Central memory CD4-positive, alpha-beta T cell (primary cell): ENCODE data around the gene ZSCAN21.
"Not testable (repeated sequence)": the region's sequence is repeated elsewhere in the genome, so short reads cannot be mapped to it uniquely, and the experiment has no call there.

Experiments used
- DNase-seq: peaks from one replicate; pipeline ENCODE4 v3.0.0; 2022
- total RNA-seq, 3 experiments: gene quantifications; one replicate each; lab custom pipeline; 2026; lab: John Stamatoyannopoulos, UW

Gene ZSCAN21
- total RNA-seq: 3.3 to 12.8 (median 11.2) reads per million in 3 experiments

GRCh38 chr7:100049441-100050291 lies at the start of gene ZSCAN21:
TSS of gene ZSCAN21 (plus strand) at chr7:100049774. CDS start at chr7:100057007, 7,233 bp downstream.
- DNase-seq: peak; percentile 73

DNA sequence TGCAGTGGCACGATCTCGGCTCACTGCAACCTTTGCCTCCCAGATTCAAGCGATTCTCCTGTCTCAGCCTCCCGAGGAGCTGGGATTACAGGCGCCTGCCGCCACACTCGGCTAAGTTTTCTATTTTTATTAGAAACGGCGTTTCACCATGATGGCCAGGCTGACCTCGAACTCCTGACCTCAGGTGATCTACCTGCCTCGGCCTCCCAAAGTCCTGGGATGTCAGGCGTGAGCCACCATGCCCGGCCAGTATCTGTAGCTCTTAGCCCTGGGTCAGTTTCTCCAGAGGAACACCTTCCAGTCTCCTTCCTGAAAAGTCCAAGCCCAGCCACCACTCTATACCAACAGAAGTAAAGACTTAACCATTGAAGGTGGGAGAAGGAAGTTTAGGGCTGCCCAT lies 49.3 kb upstream of the ZSCAN21 start:
- no peak for DNase-seq

DNA sequence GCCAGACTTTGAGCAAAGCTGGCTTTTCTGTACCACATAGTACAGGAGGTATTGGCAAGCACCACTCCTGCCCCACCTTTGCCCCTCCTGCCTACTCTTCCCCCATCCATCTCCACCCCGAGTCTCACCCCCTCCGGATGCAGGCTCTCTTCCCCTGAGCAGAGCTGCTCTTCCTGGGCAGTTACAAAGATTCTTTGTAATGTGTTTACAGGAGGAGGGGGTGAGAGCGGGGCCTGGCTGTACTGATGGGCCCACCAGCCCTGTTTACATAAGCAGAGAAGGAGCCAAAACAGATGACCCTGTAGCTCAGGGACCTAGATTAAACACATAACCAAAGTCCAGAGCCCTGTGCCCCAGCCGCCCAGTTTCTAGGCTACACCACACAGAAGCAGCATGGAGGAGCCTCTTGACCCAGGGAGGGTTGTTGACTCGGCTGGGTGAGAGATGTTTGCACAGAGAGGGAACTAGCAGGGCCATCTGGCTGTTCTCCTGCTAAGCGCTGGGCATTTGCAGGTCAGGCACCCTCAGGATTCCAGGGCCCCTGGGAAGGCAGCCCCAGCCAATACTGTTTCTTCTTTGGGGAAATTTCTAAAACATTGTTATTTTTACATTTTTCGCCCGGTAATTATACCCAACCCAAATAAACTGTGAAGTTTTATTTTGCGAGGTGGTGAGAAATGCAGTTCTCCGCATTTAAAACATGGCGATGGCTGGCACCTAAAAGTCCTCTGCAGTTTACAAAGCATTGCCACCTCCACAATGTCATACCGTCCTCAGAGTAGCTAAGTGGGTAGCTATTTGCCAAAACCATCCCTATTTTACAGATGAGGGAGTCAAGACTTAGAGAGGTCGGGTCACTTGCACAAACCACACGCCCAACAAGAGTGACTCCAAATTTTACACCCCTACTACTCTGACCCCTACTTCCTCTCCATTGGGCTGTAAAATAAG lies 45.6 kb upstream of the ZSCAN21 start:
- DNase-seq: no peak

DNA sequence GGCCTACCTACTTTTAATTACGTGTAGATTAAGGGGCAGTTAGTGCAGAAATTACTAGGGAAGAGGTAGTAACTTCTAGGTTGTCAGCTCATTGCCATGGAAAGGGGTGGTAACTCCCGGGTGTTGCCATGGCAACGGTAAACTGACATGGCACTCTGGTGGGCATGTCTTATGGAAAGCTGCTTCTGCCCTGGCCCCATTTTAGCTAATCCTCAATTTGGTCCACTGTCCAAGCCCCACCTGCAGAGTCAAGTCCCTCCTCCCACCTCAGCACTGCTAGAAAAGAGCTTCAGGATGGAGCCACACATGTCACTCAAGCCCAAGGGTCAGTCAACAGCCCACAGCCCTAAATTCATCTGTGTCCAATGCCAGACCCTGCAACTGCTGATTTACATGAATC lies 41.7 kb upstream of the ZSCAN21 start:
- no peak for DNase-seq

GRCh38 chr7:100008525-100008924 lies 41.0 kb upstream of the ZSCAN21 start:
- no peak for DNase-seq

DNA sequence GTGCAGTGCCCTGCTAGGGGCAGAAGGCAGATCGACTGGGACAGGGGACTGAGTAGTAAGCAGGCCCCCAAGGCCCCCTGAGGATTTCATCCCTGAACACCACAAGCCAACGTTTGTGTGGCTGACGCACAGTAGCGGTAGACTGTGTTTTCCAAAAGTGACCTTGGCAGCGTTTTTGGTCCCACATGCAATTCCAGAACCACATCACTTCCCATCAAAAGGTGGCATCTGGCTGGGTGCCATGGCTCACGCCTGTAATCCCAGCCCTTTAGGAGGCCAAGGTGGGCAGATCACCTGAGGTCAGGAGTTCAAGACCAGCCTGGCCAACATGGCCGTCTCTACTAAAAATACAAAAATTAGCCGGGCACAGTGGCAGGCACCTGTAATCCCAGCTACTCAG lies 39.6 kb upstream of the ZSCAN21 start:
- DNase-seq: not testable (repeated sequence)

- DNase-seq: no peak
Observed at GRCh38 chr7:100010901-100011300, 38.7 kb upstream of the ZSCAN21 start.

DNA sequence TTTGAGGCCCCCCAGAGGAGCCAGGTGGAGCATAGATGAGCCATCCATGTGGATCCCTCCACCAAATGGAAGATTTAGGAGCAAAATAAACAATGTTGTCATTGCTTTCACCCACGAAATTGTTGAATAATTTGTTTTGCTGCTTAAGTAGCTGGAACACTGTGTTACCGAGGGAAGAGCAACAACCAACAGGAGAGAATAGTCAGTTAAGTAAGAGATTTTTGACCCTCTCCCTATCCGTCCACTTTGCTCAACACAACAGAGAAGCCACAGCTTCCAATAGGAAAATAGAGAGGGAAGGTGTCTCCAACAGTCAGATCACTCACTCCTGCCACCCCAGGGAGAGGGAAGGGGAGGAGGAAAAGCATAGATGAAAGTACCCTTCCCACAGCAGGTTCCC lies 38.1 kb upstream of the ZSCAN21 start:
- no peak for DNase-seq

DNA sequence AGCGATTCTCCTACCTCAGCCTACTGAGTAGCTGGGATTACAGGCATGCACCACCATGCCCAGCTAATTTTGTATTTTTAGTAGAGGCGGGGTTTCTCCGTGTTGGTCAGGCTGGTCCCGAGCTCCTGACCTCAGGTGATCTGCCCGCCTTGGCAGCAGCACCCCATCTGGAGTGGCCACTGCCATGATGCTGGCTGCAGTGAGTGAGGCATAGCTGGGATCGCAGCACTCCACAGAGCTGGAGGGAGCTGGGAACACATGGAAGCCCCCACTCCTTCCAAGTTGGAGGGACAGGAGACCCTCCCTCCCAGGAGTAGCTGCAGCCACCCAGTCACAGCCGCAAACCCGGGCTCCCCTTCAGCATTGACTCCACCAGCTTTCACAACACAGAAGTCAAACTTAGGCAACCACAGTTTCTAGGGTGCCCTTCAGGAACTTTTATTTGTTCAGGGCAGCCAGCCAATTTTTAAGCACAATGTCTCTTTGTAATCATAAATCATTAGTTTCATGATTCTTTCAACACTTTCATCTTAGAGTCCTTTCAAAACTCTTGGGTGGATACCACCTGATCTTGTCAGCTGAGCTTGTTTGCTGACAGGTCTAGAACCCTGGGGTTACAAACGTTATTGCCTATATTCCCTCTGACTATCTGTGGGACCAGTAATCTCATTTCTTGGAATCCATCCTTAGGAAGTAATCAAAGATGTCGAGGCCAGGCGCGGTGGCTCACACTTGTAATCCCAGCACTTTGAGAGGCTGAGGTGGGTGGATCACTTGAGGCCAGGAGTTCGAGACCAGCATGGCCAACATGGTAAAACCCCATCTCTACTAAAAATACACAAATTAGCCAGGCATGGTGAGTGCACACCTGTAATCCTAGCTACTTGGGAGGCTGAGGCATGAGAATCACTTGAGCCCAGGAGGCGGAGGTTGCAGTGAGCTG lies 36.9 kb upstream of the ZSCAN21 start:
- DNase-seq: not testable (repeated sequence)

DNA sequence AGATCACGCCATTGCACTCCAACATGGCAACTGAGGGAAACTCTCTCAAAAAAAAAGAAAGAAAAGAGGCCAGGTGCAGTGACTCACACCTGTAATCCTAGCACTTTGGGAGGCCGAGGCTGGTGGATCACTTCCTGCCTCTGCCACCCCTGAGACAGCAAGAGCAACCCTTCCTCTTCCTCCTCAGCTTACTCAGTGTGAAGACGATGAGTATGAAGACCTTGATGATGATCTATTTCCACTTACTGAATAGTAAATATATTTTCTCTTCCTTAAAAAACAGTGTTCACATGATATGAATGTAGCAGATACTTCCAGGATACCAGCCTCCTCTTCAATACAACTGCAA lies 36.3 kb upstream of the ZSCAN21 start:
- DNase-seq: no peak

DNA sequence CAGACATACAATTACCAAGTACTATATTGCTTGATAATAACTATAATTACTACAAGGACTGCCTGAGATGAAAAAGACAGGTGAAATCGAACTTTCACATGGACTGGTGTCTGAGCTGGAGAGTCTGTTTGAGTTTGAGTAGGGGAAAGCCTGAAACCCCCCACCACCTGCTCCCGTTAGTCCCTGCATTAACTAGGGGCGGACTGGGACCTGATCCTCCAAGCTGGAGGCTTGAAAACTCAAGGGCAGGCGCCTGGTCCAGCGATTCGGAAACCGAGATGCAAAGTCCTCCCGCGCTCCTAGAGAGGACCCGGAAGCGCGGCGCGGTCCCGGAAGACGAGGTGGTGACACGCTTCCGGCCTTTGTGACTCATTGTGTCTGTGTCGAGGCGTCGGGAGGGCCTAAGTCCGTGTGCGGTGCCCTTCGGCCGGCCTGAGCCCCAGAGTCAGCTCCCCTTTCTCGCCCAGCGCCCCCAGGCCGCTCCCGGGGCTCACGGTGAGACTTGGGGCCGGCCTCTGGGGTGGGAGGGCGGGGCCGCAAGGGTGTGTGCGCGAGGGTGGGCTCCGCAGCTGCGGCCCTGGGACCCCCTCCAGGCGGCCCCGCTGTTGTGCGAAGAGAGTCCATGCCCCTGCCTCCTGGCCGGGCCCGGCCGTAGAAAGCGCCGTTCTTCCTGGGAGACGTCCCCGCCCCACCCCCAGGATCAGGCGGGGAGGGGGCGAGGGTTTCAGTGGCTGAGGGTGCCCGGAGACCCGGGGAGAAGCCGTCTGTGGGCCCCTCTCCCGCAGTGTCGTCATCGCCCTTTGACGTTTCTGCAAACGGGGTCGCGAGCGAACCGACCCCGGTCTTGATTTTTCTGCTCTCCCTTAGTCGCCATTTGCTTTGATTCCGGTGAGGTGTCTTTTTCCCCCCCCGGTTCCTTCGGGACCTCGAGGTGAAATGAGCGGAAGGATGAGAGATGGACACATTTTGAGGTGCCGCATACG lies 34.1 kb upstream of the ZSCAN21 start, which contains the start of gene ZKSCAN1:
ZKSCAN1 (plus strand) TSS at position 365 of the 983 bp plus-strand sequence. CDS start 7,911 bp downstream, outside the sequence.
- peak; percentile 82 for DNase-seq

DNA sequence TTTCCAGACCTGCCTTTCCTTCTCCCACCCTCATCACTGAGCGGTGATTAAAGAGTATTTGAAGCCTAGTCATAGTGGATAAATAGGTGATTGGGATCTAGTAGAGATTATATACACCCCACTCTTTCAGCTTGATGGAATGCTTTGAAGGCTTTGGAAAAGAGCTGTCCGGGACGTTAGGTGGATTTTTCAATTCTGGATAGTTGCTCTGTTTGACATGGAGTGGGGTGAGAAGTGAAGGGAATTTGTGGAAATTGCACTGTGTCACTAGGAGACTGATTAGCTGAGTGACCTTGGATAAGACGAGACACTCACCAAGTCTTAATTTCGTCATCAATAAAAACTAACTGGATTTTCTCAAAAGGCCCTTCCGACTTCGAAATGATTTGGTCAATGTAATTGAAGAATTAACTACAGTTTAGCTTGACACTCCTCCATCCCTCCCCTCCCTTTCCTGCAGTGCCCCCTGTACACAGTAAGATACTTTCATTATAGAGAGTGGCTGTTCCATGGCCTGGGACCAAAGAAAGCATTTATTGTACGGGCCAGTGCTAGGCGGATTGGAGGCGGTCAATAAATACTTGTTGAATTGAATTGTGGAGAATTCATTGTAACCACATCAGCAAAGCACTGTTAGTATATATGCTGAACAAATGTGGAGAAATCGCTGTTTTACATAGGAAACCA lies 33.2 kb upstream of the ZSCAN21 start:
- no peak for DNase-seq

- no peak for DNase-seq
Observed at GRCh38 chr7:100017300-100017699, 32.3 kb upstream of the ZSCAN21 start.

- no peak for DNase-seq
Observed at GRCh38 chr7:100017875-100018274, 31.7 kb upstream of the ZSCAN21 start.

DNA sequence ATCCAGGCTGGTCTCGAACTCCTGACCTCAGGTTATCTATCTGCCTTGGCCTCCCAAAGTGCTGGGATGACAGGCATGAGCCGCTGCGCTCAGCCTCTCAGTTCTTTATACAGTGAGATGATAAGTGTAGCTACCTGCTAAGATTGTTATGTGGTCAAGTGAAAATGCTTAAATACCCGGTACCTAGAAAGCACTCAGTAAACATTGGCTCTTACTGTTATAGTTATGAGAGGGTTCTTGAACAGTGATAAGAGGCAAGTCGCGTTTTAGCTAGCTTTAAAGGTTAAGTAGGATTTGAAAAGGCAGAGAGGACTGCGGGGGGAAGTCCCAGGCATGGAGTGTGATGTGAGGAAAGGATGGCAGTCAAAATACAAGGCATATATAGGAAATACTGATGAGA lies 29.7 kb upstream of the ZSCAN21 start:
- no peak for DNase-seq

DNA sequence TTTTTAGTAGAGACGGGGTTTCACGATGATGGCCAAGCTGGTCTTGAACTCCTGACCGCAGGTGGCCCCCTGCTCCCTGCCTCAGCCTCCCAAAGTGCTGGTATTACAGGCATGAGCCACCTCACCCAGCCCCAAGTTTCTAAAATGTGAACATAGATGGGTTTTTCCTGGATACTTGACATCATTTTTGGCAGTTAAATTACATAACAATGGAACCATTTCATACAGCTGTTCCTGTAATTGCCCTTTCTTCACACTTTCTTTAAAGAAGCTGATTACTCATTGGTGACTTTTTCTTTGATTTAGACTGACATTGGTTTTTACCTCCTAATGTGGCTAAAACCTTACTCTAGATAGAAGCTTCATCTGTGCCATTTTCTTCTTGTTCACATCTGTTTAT lies 28.3 kb upstream of the ZSCAN21 start:
- no peak for DNase-seq

DNA sequence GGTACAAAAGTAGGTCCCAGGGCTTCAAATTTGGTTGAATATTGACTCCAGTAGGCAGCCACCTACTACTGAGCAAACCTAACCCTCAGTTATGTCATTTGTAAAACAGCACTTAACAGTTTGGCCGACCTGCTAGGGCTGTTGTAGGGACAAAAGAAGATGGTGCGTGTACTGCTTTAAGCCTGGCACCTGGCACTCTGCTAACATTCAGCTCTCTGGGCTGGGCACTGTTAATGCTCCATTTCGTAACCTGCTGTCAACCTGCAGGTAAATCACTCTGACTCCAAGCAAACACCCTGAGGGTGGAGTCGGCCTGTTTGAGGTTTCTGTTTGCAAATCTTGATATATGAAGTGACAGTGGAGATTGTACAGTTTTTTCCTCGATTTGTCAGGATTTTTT lies 27.0 kb upstream of the ZSCAN21 start:
- no peak for DNase-seq

GRCh38 chr7:100023526-100023925 lies 26.0 kb upstream of the ZSCAN21 start:
- no peak for DNase-seq

DNA sequence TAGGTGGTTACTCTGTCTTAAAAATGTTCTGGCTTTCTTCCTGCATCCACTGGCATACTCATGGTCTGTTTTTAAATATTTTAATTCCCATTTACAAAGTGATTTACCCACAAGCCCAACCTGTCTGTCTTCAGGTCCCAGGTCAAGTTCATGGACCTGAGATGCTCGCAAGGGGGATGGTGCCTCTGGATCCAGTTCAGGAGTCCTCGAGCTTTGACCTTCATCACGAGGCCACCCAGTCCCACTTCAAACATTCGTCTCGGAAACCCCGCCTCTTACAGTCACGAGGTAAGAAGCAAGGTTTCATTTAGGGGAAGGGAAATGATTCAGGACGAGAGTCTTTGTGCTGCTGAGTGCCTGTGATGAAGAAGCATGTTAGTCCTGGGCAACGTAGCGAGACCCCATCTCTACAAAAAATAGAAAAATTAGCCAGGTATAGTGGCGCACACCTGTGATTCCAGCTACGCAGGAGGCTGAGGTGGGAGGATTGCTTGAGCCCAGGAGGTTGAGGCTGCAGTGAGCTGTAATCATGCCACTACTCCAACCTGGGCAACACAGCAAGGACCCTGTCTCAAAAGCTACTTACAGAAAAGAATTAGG lies 25.5 kb upstream of the ZSCAN21 start:
- no peak for DNase-seq

DNA sequence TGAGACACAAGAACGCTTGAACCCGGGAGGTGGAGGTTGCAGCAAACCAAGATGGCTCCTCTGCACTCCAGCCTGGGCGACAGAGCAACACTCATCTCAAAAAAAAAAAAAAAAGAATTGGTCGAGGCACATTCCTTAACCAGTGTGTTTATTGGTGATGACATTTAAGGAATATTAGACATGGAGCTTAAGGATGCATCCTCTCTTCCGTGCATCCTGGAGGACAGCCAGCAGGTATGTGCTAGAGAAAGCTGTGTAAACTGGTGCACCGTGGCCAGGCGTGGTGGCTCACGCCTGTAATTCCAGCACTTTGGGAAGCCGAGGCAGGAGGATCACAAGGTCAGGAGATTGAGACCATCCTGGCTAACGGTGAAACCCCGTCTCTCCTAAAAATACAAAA lies 22.4 kb upstream of the ZSCAN21 start:
- DNase-seq: no peak
